ENCODE measurements around the gene RSRP1.
"Not testable (repeated sequence)": the region's sequence is repeated elsewhere in the genome, so short reads cannot be mapped to it uniquely, and the experiment has no call there.

Gene RSRP1, protein sequence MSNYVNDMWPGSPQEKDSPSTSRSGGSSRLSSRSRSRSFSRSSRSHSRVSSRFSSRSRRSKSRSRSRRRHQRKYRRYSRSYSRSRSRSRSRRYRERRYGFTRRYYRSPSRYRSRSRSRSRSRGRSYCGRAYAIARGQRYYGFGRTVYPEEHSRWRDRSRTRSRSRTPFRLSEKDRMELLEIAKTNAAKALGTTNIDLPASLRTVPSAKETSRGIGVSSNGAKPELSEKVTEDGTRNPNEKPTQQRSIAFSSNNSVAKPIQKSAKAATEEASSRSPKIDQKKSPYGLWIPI

DNA sequence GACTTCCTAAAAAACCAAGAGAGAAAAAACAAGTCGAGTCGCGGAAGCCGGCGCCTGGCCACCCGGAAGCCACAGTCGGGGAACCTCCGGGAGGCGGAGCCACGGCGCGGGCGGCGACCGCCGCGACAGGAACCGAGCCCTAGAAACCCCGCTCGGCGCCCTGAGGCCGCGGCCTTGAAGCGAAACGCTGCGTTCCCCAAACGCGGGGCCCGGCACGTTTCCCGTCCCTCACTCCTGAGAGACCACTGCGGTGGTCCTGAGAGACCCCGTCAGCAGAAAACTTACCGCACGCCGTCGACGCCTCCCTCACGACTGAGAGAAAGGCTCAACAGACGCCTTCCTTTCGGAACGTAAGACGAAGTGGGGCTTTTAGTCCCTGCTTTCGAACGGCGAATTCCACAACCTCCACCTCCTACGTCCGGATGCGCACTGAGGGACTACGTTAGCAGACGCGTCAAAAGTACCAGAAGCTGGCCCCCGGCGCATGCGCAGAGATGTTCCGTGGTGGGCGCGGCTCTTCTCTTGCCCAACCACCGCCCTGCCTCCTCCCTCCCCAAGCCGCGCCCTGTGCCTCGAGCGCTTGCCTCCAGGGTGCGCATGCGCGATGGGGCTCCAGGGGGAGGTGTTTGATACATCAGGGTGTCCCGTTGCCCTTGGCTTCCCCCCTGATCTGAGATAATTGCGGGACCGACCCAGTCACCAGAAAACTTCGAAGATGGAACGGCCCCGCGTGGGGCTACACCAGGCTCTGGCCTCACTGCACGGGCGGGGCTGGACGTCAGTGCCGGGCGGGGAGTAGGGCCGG is at the start of gene RSRP1:
RSRP1 (minus strand) TSS at position 431 of the 805 bp plus-strand sequence. CDS start 491 bp downstream, outside the sequence.
- Mint-ChIP-seq H3K4me1 (ENCODE audit: low read depth) (peaks cover 40% of the 10 kb centered on the region), H3K9me3 (no peaks in the 10 kb centered on the region), H3K27ac (peak within 1 kb of the TSS; percentile 98), H3K27me3 (ENCODE audit: low read depth) (no peaks in the 10 kb centered on the region), H3K36me3 (ENCODE audit: low read depth) (peaks cover 49% of the 10 kb centered on the region), H3K4me3 (peak within 1 kb of the TSS; percentile 98)

DNA sequence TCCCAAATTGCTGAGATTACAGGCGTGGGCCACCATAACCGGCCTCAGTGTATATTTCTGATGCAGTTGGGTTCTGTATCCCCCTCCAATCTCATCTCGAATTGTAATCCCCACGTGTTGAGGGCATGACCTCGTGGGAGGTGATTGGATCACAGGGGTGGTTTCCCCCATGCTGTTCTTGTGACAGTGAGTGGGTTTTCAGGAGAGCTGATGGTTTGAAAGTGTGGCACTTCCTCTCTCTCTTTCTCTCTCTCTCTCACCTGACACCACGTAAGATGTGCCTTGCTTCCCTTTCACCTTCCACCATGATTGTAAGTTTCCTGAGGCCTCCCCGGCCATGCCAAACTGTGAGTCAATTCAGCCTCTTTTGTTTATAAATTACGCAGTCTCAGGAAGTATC is 49.2 kb upstream of the RSRP1 start:
- not testable (repeated sequence) for H3K4me3 Mint-ChIP-seq, H3K9me3 Mint-ChIP-seq, H3K27ac Mint-ChIP-seq

DNA sequence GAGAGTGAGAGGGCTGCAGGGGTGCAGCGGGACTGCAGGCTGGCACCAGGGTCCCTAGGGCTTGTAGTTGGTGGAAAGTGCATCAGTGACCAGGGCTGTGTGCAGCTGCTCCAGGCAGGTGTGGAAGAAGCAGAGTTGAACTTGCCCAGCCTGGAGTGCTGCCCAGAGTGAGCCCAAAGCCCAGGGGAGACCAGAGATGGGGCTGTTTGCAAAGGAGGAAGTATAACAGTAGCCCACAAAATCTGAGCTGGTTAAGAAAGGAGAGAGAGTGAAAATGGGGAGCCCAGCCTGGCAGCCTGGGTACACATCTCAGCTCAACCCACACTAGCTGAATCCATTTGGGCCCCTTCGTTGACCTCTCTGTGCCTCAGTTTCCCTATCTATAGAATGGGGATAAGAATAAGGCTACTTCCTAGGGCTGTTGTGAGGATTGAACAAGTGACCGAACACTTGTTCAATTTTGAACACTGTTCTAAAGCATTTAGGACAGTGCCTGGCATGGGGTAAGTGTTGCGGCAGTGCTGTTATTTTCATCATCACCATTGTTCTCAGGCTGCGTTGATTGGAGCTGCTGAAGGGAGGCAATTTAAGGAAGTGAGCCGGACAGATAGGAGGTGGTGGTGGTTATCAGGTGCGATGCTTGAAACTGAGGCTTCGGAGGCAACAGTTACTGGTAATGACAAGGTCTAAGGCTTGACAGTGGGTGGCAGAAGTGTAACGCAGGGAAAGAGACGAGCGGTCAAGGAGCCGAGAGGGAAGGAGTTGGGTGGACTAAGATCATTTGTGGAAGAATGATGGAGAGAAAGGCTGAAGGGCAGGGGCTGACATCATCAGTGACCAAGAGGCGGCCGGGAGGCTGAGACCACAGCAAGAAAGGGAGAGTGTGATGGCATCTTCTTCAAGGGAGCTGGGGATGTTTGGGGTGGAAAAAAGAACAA is 47.9 kb upstream of the RSRP1 start:
- H3K4me3 Mint-ChIP-seq; H3K4me1 Mint-ChIP-seq (ENCODE audit: low read depth): not testable (repeated sequence)

More for the DNA sequence above, 49.2 kb upstream of the RSRP1 start:
- not testable (repeated sequence) for H3K27me3 Mint-ChIP-seq (ENCODE audit: low read depth); H3K36me3 Mint-ChIP-seq (ENCODE audit: low read depth); H3K4me1 Mint-ChIP-seq (ENCODE audit: low read depth)

DNA sequence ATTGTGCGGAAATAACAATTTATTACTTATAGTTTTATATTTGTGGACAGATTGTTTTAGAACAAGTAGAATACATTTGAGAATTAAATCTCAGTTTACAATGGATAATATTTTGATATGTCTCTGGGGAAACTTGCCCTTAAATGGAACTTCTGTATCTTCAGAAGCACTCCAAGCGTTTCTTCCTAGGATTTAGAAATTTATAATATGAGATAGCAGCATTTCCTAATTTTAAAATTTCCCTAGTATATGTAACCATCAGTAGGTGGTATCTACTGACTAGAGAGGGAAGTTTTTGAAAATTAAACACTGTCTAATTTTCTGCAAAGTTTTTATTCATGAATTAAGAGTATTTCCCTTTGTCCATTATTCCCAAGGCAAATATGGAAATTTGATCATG is 46.2 kb upstream of the RSRP1 start:
- not testable (repeated sequence) for H3K4me1 Mint-ChIP-seq (ENCODE audit: low read depth); H3K27ac Mint-ChIP-seq; H3K36me3 Mint-ChIP-seq (ENCODE audit: low read depth); H3K27me3 Mint-ChIP-seq (ENCODE audit: low read depth); H3K4me3 Mint-ChIP-seq; H3K9me3 Mint-ChIP-seq

More for the DNA sequence above, 47.9 kb upstream of the RSRP1 start:
- not testable (repeated sequence) for H3K9me3 Mint-ChIP-seq; H3K27me3 Mint-ChIP-seq (ENCODE audit: low read depth); H3K36me3 Mint-ChIP-seq (ENCODE audit: low read depth)
- peak overlapping the region; percentile 50 for H3K27ac Mint-ChIP-seq

DNA sequence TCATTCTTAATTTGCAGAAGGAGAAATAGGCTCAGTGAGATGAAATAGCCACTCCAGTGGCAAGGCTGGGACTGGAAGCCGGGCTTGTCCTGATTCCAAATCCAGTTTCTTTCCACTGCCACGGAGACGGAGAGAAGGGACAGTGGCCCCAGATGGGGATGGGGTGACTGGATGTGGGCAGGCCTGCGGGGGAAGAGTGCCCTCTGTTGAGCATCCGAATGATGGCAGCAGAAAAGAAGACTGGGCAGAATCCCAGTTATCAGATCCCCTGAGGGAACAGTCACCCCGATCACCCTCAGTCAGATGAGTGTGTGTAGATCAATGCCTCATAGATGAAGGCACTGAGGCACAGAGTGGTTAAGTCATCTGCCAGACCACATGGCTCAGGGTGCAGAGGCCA is 42.8 kb upstream of the RSRP1 start:
- not testable (repeated sequence) for H3K27me3 Mint-ChIP-seq (ENCODE audit: low read depth); H3K9me3 Mint-ChIP-seq; H3K36me3 Mint-ChIP-seq (ENCODE audit: low read depth); H3K4me1 Mint-ChIP-seq (ENCODE audit: low read depth); H3K4me3 Mint-ChIP-seq; H3K27ac Mint-ChIP-seq

DNA sequence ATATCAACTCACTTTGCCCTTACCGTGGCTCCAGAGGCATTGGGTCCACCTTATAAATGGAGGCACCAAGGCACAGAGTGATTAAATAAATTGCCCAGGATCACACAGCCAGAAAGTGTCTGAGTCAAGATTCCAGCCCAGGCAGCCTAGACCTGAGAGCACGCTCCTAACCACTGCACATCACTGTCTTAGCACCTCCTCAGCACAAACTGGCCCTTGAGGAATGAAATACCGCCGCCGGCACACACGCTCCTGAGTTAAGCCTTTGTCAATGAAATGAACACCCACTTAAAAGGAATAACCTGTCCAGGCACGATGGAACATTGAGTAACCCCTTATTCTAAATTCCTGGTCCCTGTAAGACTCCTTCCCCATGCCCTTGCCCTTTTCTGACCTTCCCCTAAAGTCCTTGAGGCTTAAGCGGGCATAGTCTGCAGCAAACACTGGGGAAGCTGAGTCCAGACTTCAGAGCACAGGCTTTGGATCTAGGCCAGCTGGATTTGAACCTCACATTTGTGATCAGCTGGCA is 41.4 kb upstream of the RSRP1 start:
- not testable (repeated sequence) for H3K9me3 Mint-ChIP-seq; H3K4me3 Mint-ChIP-seq; H3K36me3 Mint-ChIP-seq (ENCODE audit: low read depth); H3K4me1 Mint-ChIP-seq (ENCODE audit: low read depth); H3K27me3 Mint-ChIP-seq (ENCODE audit: low read depth); H3K27ac Mint-ChIP-seq

DNA sequence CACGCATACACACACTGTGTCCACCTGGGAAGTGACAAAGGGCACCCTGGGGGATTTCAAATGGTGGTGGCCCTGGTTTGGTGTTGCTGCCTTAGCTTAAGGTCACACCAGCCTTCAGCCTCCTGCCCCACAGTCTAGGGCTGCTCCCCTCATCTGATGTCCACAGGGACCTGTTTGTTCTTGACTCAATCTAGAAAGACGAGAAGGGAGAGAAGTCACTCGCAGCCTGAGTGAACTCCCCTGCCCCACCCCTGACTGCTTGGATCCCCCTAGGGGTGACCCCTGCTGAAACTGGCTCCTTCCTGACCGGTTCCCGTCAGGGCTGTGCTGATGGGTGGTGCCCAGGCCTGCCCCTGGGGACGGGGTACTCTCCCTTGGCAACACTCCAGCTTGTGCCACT is 39.9 kb upstream of the RSRP1 start:
- not testable (repeated sequence) for H3K4me1 Mint-ChIP-seq (ENCODE audit: low read depth); H3K27me3 Mint-ChIP-seq (ENCODE audit: low read depth); H3K9me3 Mint-ChIP-seq; H3K36me3 Mint-ChIP-seq (ENCODE audit: low read depth); H3K4me3 Mint-ChIP-seq; H3K27ac Mint-ChIP-seq

DNA sequence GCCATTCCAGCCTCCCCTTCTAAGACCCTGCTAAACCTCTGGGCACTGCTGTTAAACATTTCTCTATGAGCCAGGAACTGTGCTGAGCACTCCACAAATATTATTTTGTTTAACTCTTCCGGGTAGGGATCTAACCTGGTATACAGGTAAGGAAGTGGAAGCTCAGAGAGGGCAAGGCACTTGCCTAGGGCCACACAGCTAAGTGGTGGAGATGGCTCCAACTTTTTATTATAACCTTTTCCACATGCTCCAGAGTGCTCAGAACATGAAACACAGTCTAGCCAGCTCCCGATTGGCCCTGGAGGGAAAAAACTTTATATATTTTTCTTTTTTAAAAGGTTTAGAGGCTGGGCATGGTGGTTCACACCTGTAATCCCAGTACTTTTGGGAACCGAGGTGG is 38.6 kb upstream of the RSRP1 start:
- H3K4me1 Mint-ChIP-seq (ENCODE audit: low read depth); H3K27me3 Mint-ChIP-seq (ENCODE audit: low read depth); H3K4me3 Mint-ChIP-seq; H3K9me3 Mint-ChIP-seq; H3K36me3 Mint-ChIP-seq (ENCODE audit: low read depth); H3K27ac Mint-ChIP-seq: not testable (repeated sequence)

DNA sequence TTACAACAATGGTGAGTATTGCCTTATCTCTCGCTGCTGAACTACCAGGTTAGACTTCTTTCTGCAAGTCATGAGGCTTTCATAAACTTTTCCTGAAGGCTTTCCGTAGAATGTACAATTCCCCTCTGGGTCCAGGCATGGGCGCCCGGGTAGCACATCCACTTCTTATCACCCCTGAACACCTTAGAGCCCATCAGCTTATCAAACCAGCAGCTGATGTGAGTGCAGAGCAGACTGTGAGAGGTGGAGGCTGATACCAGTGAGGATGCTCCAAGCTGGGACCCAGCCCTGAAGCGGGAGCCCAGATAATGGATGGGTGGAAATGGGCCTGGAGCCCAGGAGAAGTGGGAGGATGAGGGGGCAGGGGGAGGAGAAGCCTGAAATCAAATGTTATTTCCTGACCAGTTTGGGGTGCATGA is 32.4 kb upstream of the RSRP1 start:
- not testable (repeated sequence) for H3K9me3 Mint-ChIP-seq

DNA sequence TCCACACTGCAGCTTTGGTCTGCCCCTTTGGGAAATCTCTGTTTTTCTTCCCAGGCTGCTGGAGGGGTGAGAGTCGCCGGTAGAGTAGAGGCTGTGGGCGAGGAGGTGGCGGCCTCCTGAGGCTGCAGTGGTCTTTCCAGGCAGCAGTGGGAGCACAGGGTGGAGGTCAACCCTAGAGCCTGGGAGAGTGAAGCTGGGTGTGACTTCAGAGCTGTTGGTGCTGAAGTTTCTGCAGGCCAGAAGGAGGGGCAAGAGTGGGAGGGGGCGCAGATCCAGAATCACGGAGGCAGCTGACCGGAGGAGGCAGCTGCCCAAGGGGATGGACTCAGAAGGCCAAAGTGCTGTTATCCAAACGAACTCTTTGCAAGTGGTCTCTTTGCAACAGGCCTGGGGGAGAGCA is 31.5 kb upstream of the RSRP1 start:
- not testable (repeated sequence) for H3K36me3 Mint-ChIP-seq (ENCODE audit: low read depth); H3K27me3 Mint-ChIP-seq (ENCODE audit: low read depth); H3K4me3 Mint-ChIP-seq; H3K4me1 Mint-ChIP-seq (ENCODE audit: low read depth); H3K9me3 Mint-ChIP-seq; H3K27ac Mint-ChIP-seq

More for the DNA sequence above, 32.4 kb upstream of the RSRP1 start:
- not testable (repeated sequence) for H3K4me1 Mint-ChIP-seq (ENCODE audit: low read depth); H3K4me3 Mint-ChIP-seq; H3K36me3 Mint-ChIP-seq (ENCODE audit: low read depth); H3K27me3 Mint-ChIP-seq (ENCODE audit: low read depth); H3K27ac Mint-ChIP-seq

DNA sequence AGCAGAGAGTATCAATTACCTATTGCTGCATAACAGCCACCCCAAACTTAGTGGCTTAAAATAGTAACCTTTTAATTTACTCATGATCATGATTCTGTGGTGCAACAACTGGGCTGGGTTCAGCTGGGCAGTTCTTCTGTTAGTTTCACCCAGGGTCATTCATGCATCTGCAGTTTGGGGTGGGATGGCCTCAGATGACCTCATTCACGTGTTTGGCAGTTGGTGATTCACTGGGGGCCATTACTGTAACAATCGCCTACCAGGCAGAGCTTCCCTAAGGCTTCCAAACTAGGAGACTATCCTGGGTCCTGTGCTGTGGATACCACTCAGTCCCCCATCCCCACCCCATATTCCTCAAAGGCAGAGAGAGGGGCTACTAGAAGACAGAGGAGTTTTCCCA is 31.1 kb upstream of the RSRP1 start:
- not testable (repeated sequence) for H3K27me3 Mint-ChIP-seq (ENCODE audit: low read depth); H3K4me1 Mint-ChIP-seq (ENCODE audit: low read depth); H3K9me3 Mint-ChIP-seq; H3K27ac Mint-ChIP-seq; H3K36me3 Mint-ChIP-seq (ENCODE audit: low read depth); H3K4me3 Mint-ChIP-seq

DNA sequence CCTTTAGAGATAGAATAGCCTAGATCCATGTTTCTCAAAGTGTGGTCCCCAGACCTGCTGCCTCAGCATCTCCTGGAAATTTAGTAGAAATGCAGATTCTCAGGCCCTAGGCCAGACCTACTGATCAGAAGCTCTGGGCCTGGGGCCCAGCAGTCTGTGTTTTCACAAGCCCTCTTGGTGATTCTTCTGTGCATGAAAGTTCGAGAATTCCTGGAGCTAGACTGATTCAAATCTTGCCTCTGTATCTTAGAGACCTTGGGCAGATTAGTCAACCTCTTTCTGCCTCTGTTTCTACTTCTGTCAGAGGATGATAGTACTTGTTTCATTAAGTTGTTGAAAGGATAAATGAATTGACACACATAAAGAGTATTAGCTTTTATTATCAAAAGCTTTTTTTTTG is 30.0 kb upstream of the RSRP1 start:
- not testable (repeated sequence) for H3K4me3 Mint-ChIP-seq; H3K27ac Mint-ChIP-seq; H3K27me3 Mint-ChIP-seq (ENCODE audit: low read depth); H3K9me3 Mint-ChIP-seq; H3K36me3 Mint-ChIP-seq (ENCODE audit: low read depth); H3K4me1 Mint-ChIP-seq (ENCODE audit: low read depth)

DNA sequence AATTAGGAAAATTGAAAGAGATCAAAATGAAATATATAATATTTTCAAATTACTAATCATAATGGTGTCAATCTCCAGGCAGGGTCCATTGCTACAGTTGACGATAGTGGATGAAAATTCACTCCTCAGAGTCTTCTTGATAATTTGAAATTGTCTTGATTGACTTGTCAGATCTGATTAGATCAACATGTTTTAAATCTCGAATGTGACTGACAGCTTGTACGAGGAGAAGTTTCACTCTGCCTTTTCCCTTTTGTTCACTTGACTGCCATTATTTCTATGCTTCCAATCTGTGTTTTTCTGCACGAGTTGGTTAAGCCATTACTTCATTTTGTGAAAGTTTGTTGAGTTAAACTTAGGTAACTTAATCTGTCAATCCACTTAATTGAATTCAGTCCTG is 28.4 kb upstream of the RSRP1 start:
- H3K27me3 Mint-ChIP-seq (ENCODE audit: low read depth); H3K27ac Mint-ChIP-seq; H3K36me3 Mint-ChIP-seq (ENCODE audit: low read depth); H3K9me3 Mint-ChIP-seq; H3K4me1 Mint-ChIP-seq (ENCODE audit: low read depth); H3K4me3 Mint-ChIP-seq: not testable (repeated sequence)

DNA sequence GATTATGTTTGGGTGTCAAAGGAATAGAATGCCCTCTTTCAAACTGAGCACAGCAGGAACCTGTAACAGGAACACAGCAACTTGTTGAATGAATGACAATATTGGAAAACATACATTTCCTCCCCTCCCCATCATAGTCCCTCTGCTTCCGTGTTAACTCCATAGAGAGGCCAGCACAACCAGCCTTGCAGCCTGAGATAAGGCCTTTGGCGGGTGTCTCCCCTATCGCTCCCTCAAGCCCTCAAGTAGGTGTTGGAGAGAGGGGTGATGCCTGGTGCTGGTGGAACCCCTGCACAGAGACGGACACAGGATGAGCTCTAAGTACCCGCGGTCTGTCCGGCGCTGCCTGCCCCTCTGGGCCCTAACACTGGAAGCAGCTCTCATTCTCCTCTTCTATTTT is 25.0 kb upstream of the RSRP1 start, which contains the start of gene RHD:
RHD (plus strand) TSS at position 272 of the 400 bp plus-strand sequence; CDS start at position 311, 39 bp downstream.
- H3K27ac Mint-ChIP-seq; H3K36me3 Mint-ChIP-seq (ENCODE audit: low read depth); H3K4me1 Mint-ChIP-seq (ENCODE audit: low read depth); H3K4me3 Mint-ChIP-seq; H3K27me3 Mint-ChIP-seq (ENCODE audit: low read depth); H3K9me3 Mint-ChIP-seq: not testable (repeated sequence)

Measured in T-helper 1 cell treated with Interleukin-12 subunit alpha and Interleukin-12 subunit beta and Interleukin-4 antibody, amounts not matched to agents 30 μg/mL and 1 μg/mL, for 36 hours (primary cell).